MCF 10A (cell line): ENCODE data around the gene ZNF219. TPM values are rescaled to one million over a fixed set of nuclear protein-coding genes. Genes with fewer than 3 reads are reported as not detected.

Experiments used
- BruUV-seq: library from RNA; stranded (reverse); fragments of 400-500 nt; replicated peaks from 2 replicates; lab custom pipeline; 2021; lab: Mats Ljungman, UMichigan
- CTCF ChIA-PET: fragments of 300-600 bp; sonication (Branson Sonifier 250); formaldehyde crosslinking; extraction: SDS; loops from one replicate; lab custom pipeline; 2021; ENCODE audit warnings: antibody characterized with exemption, inconsistent platforms; lab: Yijun Ruan, JAX
- POLR2A ChIA-PET: fragments of 300-600, 350-650 bp; sonication (Branson Sonifier 250); formaldehyde crosslinking; extraction: SDS; loops from one replicate; lab custom pipeline; 2020; ENCODE audit warnings: antibody characterized with exemption, inconsistent platforms; lab: Yijun Ruan, JAX
- DNase-seq: peaks from one replicate; pipeline ENCODE4 v3.0.0-alpha.2; 2018; ENCODE audit not compliant: unreplicated experiment
- H3K27ac Mint-ChIP-seq: one replicate; pipeline ENCODE4 v1.8.0; 2022; ENCODE audit warnings: mild to moderate bottlenecking, low read depth, mixed read lengths; ENCODE audit not compliant: unreplicated experiment
- H3K27me3 Mint-ChIP-seq: one replicate; pipeline ENCODE4 v1.8.0; 2022; ENCODE audit warnings: mixed read lengths; ENCODE audit not compliant: insufficient read depth, unreplicated experiment
- H3K36me3 Mint-ChIP-seq: one replicate; pipeline ENCODE4 v1.8.0; 2022; ENCODE audit warnings: mild to moderate bottlenecking, moderate library complexity, mixed read lengths; ENCODE audit not compliant: insufficient read depth, unreplicated experiment
- H3K4me1 Mint-ChIP-seq: one replicate; pipeline ENCODE4 v1.8.0; 2022; ENCODE audit warnings: mixed read lengths; ENCODE audit not compliant: insufficient read depth, unreplicated experiment
- H3K4me3 Mint-ChIP-seq: one replicate; pipeline ENCODE4 v1.8.0; 2022; ENCODE audit warnings: mild to moderate bottlenecking, moderate library complexity, mixed read lengths; ENCODE audit not compliant: unreplicated experiment
- H3K9me3 Mint-ChIP-seq: one replicate; pipeline ENCODE4 v1.8.0; 2022; ENCODE audit warnings: mixed read lengths; ENCODE audit not compliant: unreplicated experiment
- CTCF ChIP-seq: fragments of 200-600 bp; IDR thresholded peaks from one replicate; pipeline ENCODE4 v1.8.0; 2022; ENCODE audit warnings: antibody characterized with exemption, mild to moderate bottlenecking; ENCODE audit not compliant: unreplicated experiment
- intact Hi-C: fragments of 100-400 bp; cut with micrococcal nuclease; formaldehyde crosslinking; loops from 2 replicates; pipeline ENCODE4 v1.14.1; 2022
- total RNA-seq: library from RNA; stranded (reverse); gene quantifications from 2 replicates; pipeline ENCODE4 v1.2.3, GENCODE V29; 2022

ZNF219 gene
- total RNA-seq, 1 experiment from 2014 or later: 33.8 TPM

GRCh38 chr14:21089877-21090193, 8.6 kb downstream of the ZNF219 start:
- peaks cover 19% of the 10 kb centered on the region for H3K36me3 Mint-ChIP-seq
- peaks cover 22% of the 10 kb centered on the region for H3K4me1 Mint-ChIP-seq
- intact Hi-C loops: no loop called here
- ChIA-PET POLR2A (interaction anchor here (0.7 to 2.8 kb wide), 2 partner anchors 14 to 103 kb away, joined by 3 to 11 read pairs; no protein-coding TSS in a partner anchor), CTCF (interaction anchor here (0.6 to 7.6 kb wide), 12 partner anchors 11 to 238 kb away, joined by 3 to 94 read pairs (median 8); partner anchors contain the start of genes ARHGEF40, NDRG2 and RNASE7)
- TF ChIP-seq CTCF: no peak
- H3K27ac Mint-ChIP-seq: no peak overlapping the region
- no TSS peak for BruUV-seq
- DNase-seq: no peak
- no peak overlapping the region for H3K4me3 Mint-ChIP-seq
- no peaks in the 10 kb centered on the region for H3K9me3 Mint-ChIP-seq
- no peaks in the 10 kb centered on the region for H3K27me3 Mint-ChIP-seq

- no peak overlapping the region for H3K4me3 Mint-ChIP-seq
- peaks cover 24% of the 10 kb centered on the region for H3K4me1 Mint-ChIP-seq
- H3K27me3 Mint-ChIP-seq: no peaks in the 10 kb centered on the region
- peaks cover 19% of the 10 kb centered on the region for H3K36me3 Mint-ChIP-seq
- no peak for DNase-seq
- BruUV-seq: no TSS peak
- intact Hi-C loops: no loop called here
- ChIA-PET POLR2A (interaction anchor here (0.7 to 2.8 kb wide), 3 partner anchors 11 to 104 kb away, joined by 3 to 11 read pairs (median 4); no protein-coding TSS in a partner anchor), CTCF (interaction anchor here (0.8 to 7.6 kb wide), 14 partner anchors 8 to 108 kb away, joined by 3 to 94 read pairs (median 6); partner anchors contain the start of genes ARHGEF40, NDRG2 and RNASE7)
- H3K9me3 Mint-ChIP-seq: no peaks in the 10 kb centered on the region
- peak overlapping the region; percentile 32 for H3K27ac Mint-ChIP-seq
- TF ChIP-seq CTCF: no peak
Observed at GRCh38 chr14:21089271-21089670, 9.2 kb downstream of the ZNF219 start.

- H3K9me3 Mint-ChIP-seq: no peaks in the 10 kb centered on the region
- peak overlapping the region; percentile 32 for H3K27ac Mint-ChIP-seq
- no peaks in the 10 kb centered on the region for H3K27me3 Mint-ChIP-seq
- H3K4me3 Mint-ChIP-seq: no peak overlapping the region
- ChIA-PET POLR2A (interaction anchor here (0.7 to 2.8 kb wide), 3 partner anchors 11 to 16 kb away, joined by 3 to 11 read pairs (median 4); no protein-coding TSS in a partner anchor), CTCF (interaction anchor here (0.5 to 7.6 kb wide), 12 partner anchors 8 to 88 kb away, joined by 3 to 94 read pairs (median 8); partner anchors contain the start of genes ARHGEF40 and RNASE7)
- no TSS peak for BruUV-seq
- H3K36me3 Mint-ChIP-seq: peaks cover 19% of the 10 kb centered on the region
- DNase-seq: no peak
- intact Hi-C loops: no loop called here
- TF ChIP-seq CTCF: no peak
- peaks cover 24% of the 10 kb centered on the region for H3K4me1 Mint-ChIP-seq
Observed at GRCh38 chr14:21088687-21089086, 9.8 kb downstream of the ZNF219 start.

GRCh38 chr14:21087294-21088091, 11.0 kb downstream of the ZNF219 start:
- Mint-ChIP-seq H3K4me1 (peaks cover 18% of the 10 kb centered on the region), H3K27me3 (no peaks in the 10 kb centered on the region), H3K27ac (no peak overlapping the region), H3K9me3 (no peaks in the 10 kb centered on the region), H3K4me3 (no peak overlapping the region), H3K36me3 (peaks cover 16% of the 10 kb centered on the region)
- intact Hi-C loops: no loop called here
- peak; percentile 57 for DNase-seq
- no TSS peak for BruUV-seq
- ChIA-PET POLR2A (interaction anchor here (0.9 to 2.8 kb wide), 2 partner anchors 17 to 20 kb away, joined by 4 to 11 read pairs; no protein-coding TSS in a partner anchor), CTCF (interaction anchor here (0.6 to 7.6 kb wide), 10 partner anchors 8 to 480 kb away, joined by 3 to 94 read pairs (median 10); partner anchors contain the start of genes ARHGEF40 and RNASE7)
- TF ChIP-seq CTCF: no peak
